ENCODE data around the gene TMEM174. TPM values are rescaled to one million over a fixed set of nuclear protein-coding genes. Genes with fewer than 3 reads are reported as not detected.

TMEM174 gene
- total RNA-seq, 1 donor from 2014 or later, result not detected

DNA sequence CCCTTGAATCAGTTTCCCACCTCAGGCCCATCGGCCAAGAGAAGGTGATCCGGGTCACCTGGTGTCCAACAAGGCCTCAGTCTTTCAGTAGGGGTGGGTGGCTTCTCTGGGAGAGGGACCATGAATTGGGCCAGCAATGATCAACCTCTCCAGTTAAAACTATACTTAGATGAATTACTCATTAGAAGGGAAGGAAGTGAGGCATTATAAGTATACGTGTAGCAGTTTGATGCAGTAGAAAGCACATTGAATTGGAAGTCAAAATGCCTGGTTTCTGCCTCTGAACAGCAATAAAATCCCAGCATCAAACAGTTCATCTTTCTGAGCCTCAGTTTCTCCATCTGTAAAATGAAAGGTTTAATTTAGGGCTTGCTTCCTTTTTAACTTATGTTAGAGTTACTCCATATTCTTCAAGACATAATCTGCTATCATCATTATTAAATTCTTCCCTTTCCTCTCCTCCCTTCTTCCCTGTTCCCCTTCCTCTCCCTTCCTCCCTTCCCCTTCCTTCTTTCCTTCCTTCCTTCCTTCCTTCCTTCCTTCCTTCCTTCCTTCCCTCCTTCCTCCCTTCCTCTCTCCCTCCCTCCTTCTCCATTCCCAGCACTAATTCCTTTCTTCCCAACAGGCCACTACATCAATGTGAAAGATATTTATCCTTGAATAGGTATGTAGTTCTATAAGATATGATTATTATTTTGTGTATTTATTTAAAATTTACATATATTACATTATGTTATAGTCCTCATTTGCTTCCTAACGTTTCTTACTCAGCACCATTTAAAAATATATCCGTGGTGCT is 18.6 kb upstream of the TMEM174 start:
- Mint-ChIP-seq H3K4me3 (no peak overlapping the region), H3K36me3 (no peaks in the 10 kb centered on the region), H3K9me3 (no peaks in the 10 kb centered on the region), H3K27ac (no peak overlapping the region), H3K27me3 (peaks cover 4% of the 10 kb centered on the region), H3K4me1 (ENCODE audit: unreplicated experiment) (peaks cover 3% of the 10 kb centered on the region)
- TF ChIP-seq, protein P1, sequence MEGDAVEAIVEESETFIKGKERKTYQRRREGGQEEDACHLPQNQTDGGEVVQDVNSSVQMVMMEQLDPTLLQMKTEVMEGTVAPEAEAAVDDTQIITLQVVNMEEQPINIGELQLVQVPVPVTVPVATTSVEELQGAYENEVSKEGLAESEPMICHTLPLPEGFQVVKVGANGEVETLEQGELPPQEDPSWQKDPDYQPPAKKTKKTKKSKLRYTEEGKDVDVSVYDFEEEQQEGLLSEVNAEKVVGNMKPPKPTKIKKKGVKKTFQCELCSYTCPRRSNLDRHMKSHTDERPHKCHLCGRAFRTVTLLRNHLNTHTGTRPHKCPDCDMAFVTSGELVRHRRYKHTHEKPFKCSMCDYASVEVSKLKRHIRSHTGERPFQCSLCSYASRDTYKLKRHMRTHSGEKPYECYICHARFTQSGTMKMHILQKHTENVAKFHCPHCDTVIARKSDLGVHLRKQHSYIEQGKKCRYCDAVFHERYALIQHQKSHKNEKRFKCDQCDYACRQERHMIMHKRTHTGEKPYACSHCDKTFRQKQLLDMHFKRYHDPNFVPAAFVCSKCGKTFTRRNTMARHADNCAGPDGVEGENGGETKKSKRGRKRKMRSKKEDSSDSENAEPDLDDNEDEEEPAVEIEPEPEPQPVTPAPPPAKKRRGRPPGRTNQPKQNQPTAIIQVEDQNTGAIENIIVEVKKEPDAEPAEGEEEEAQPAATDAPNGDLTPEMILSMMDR (conservative IDR thresholded peaks at IDR 0.05), result no peak
- no peak for DNase-seq (ENCODE audit: extremely low spot score, unreplicated experiment)

DNA sequence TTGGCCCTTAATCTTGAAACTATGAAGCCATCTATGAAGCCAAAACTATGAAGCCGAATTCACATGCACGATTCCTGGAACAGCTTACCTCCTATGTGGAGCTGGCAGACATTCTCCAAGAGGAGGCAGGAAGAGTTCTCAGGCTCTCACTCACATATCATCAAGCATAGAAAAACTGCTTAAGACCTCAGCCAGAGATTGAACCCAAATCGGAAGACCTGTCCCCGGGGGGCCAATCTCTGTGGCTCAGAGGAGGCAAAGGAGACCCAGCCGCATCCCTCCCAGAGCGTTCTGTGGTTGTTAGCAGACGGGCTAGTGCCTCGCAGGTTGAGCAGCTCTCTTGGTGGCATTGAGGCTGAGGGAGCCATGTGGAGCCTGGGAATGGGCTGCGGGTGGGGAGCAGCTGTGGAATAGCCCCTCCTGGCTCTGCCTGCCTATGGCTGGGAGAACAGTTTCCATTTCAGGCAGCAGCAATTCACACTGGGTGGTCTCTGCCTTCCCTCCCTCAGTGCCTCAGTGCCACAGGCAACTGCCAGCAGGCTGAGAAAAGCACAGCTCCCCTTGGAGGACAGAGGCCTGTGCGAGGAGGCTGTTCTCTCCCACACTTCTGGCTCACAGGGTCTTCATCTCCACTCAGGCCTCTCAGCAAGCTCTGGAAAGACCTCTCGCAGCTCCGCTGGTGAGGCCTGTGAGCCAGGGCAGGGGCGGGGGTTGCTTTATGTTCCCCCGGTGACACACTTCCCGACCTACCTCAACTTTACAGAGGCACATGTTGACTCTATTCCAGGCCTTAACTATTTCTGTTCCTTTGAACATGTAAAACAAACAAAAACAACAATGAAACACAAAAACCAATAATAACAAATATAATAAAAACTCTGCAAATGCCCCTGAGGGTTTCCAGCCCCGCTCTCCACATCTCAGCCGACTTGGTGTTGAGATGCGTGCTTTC is 17.4 kb upstream of the TMEM174 start:
- H3K9me3 Mint-ChIP-seq, result no peaks in the 10 kb centered on the region

DNA sequence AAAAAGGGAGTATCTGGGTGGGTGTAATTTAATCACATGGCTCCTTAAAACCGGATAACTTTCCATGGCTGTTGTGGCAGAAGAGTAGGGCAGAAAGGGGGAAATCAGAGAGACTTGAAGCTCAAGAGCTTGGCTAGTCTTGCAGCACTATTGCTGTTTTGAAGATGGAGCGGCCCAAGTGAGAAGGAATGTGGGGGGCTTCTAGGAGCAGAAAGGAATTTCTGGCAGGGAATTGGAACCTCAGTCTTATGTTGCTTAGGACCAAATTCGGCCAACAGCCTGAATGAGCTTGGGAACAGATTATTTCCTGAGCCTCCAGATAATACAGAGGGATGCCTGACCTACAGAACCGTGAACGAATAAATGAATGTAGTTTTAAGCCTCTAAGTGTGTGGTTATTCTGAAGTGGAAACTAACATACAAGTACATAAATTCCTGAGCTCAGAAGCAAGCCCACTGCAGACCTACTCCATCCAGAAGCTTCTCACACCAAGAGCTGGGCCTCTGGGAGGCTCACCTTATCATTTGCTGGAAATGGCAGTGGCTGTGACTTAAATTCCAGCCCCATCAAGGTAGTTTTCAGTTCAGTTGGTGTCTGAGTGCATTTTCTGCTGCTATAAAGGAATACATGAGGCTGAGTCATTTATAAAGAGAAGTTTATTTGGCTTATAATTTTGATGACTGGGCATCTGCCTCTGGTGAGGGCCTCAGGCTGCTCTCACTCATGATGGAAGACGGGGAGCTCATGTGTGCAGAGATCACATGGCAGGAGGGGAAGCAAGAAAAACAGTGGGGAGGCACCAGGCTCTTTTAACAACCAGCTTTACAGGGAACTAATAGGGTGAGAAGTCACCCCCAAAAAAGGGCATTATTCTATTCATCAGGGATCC is 15.3 kb upstream of the TMEM174 start:
- no peaks in the 10 kb centered on the region for H3K4me1 Mint-ChIP-seq (ENCODE audit: unreplicated experiment)
- H3K9me3 Mint-ChIP-seq, result no peaks in the 10 kb centered on the region
- no peak overlapping the region for H3K4me3 Mint-ChIP-seq
- TF ChIP-seq, protein P1 (conservative IDR thresholded peaks at IDR 0.05), result no peak
- DNase-seq (ENCODE audit: extremely low spot score, unreplicated experiment), result no peak
- peaks cover 12% of the 10 kb centered on the region for H3K27me3 Mint-ChIP-seq
- no peak overlapping the region for H3K27ac Mint-ChIP-seq
- H3K36me3 Mint-ChIP-seq, result no peaks in the 10 kb centered on the region

More for the DNA sequence above, 17.4 kb upstream of the TMEM174 start:
- TF ChIP-seq, protein P1 (conservative IDR thresholded peaks at IDR 0.05), result no peak
- no peak for DNase-seq (ENCODE audit: extremely low spot score, unreplicated experiment)
- Mint-ChIP-seq H3K36me3 (no peaks in the 10 kb centered on the region), H3K27ac (no peak overlapping the region), H3K27me3 (peaks cover 7% of the 10 kb centered on the region), H3K4me1 (ENCODE audit: unreplicated experiment) (peaks cover 3% of the 10 kb centered on the region), H3K4me3 (no peak overlapping the region)

DNA sequence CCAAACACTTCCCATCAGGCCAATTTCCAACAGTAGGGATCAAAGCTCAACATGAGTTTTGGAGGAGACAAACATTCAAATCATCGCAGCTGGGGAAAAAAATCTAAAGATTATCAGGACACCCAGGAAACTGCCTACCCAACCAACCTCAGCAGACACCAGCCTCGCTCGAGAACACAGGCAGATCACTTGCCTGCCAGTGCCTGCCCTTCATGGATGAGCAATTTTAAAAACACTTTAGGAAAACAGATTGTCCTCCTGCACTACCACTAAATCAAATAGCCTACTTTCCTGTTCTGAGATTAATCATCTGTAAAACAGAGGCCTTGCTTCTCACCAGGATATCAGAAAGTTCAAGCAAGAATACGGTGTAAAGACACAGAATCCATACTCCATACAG is 14.7 kb upstream of the TMEM174 start:
- no peak overlapping the region for H3K27ac Mint-ChIP-seq
- H3K36me3 Mint-ChIP-seq, result no peaks in the 10 kb centered on the region
- H3K4me3 Mint-ChIP-seq, result no peak overlapping the region
- H3K9me3 Mint-ChIP-seq, result no peaks in the 10 kb centered on the region
- H3K27me3 Mint-ChIP-seq, result peaks cover 10% of the 10 kb centered on the region
- TF ChIP-seq, protein P1 (conservative IDR thresholded peaks at IDR 0.05), result no peak
- no peak for DNase-seq (ENCODE audit: extremely low spot score, unreplicated experiment)
- no peaks in the 10 kb centered on the region for H3K4me1 Mint-ChIP-seq (ENCODE audit: unreplicated experiment)

DNA sequence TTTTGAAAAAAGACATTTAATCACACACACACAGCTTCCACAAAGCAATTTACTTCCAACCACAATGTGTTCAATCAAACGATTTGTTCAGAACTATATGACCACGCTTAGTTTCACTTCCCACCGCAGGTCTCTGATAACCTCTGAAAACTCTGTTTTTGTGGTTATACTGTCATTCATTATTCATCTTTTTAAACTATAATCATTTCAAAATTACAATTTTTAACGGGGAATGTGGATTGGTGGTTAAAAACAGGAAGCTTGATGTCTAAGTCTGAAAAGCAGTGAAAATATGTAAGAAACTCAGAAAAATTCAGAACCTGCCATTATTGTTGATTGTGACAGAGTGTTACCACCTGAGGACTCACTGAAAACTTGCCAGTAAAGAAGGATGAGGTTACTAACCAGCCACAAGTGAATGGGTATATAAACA is 12.7 kb upstream of the TMEM174 start:
- no peaks in the 10 kb centered on the region for H3K4me1 Mint-ChIP-seq (ENCODE audit: unreplicated experiment)
- TF ChIP-seq, protein P1 (conservative IDR thresholded peaks at IDR 0.05), result no peak
- no peak overlapping the region for H3K4me3 Mint-ChIP-seq
- H3K27me3 Mint-ChIP-seq, result peaks cover 15% of the 10 kb centered on the region
- no peaks in the 10 kb centered on the region for H3K36me3 Mint-ChIP-seq
- no peak overlapping the region for H3K27ac Mint-ChIP-seq
- DNase-seq (ENCODE audit: extremely low spot score, unreplicated experiment), result no peak
- no peaks in the 10 kb centered on the region for H3K9me3 Mint-ChIP-seq

Data from type B pancreatic cell (in vitro differentiated cells).